Caco-2 (cell line): Measurements from ENCODE around the gene DNAH10. TPM values are rescaled to one million over a fixed set of nuclear protein-coding genes. Genes with fewer than 3 reads are reported as not detected.

Experiments
- BruUV-seq: library from RNA; stranded (reverse); fragments of 400-500 nt; replicated peaks from 2 replicates; lab custom pipeline; 2021; lab: Mats Ljungman, UMichigan
- CTCF ChIA-PET: fragments of 300-600 bp; sonication (Branson Sonifier 250); formaldehyde crosslinking; loops from one replicate; lab custom pipeline; 2022; ENCODE audit warnings: antibody characterized with exemption; lab: Charles Lee
- POLR2A ChIA-PET: fragments of 300-600 bp; sonication (Branson Sonifier 250); formaldehyde crosslinking; loops from one replicate; lab custom pipeline; 2022; ENCODE audit warnings: antibody characterized with exemption; lab: Charles Lee
- DNase-seq, 2 experiments: peaks; one replicate each; pipeline versions ENCODE4 v3.0.0 to v3.0.0-alpha.2; 2020 to 2022
- H3K27me3 ChIP-seq: replicated peaks from 2 replicates; pipeline ENCODE4 v1.6.0; 2011; ENCODE audit warnings: low read length; ENCODE audit not compliant: control insufficient read depth, insufficient read depth
- H3K36me3 ChIP-seq: 2 replicates; pipeline ENCODE4 v1.5.1; 2011; ENCODE audit warnings: low read length; ENCODE audit not compliant: control insufficient read depth, insufficient read depth
- H3K4me1 ChIP-seq: fragments of 250-450 bp; sonication (Bioruptor Pico); 2 replicates; pipeline ENCODE4 v1.5.1; 2020; ENCODE audit warnings: mild to moderate bottlenecking
- H3K4me3 ChIP-seq: 2 replicates; pipeline ENCODE4 v1.5.1; 2011; ENCODE audit warnings: low read depth, mild to moderate bottlenecking, control low read depth, low read length
- H3K9me3 ChIP-seq: fragments of 250-450 bp; sonication (Bioruptor Pico); 2 replicates; pipeline ENCODE4 v1.5.1; 2020; ENCODE audit warnings: mild to moderate bottlenecking, moderate library complexity
- H3K27ac Mint-ChIP-seq: one replicate; pipeline ENCODE4 v1.8.0; 2022; ENCODE audit warnings: mixed read lengths; ENCODE audit not compliant: unreplicated experiment
- H3K27me3 Mint-ChIP-seq: one replicate; pipeline ENCODE4 v1.8.0; 2022; ENCODE audit warnings: mixed read lengths; ENCODE audit not compliant: insufficient read depth, unreplicated experiment
- H3K36me3 Mint-ChIP-seq: one replicate; pipeline ENCODE4 v1.8.0; 2022; ENCODE audit warnings: mild to moderate bottlenecking, mixed read lengths; ENCODE audit not compliant: insufficient read depth, unreplicated experiment
- H3K4me1 Mint-ChIP-seq: one replicate; pipeline ENCODE4 v1.8.0; 2022; ENCODE audit warnings: low read depth, mixed read lengths; ENCODE audit not compliant: unreplicated experiment
- H3K4me3 Mint-ChIP-seq: one replicate; pipeline ENCODE4 v1.8.0; 2022; ENCODE audit warnings: mild to moderate bottlenecking, moderate library complexity, mixed read lengths; ENCODE audit not compliant: unreplicated experiment
- H3K9me3 Mint-ChIP-seq: one replicate; pipeline ENCODE4 v1.8.0; 2022; ENCODE audit warnings: mixed read lengths; ENCODE audit not compliant: unreplicated experiment
- intact Hi-C: fragments of 100-400 bp; cut with micrococcal nuclease; formaldehyde crosslinking; loops from one replicate; pipeline ENCODE4 v1.10.0; 2022; ENCODE audit not compliant: unreplicated experiment
- total RNA-seq: library from RNA; stranded (reverse); gene quantifications from 2 replicates; pipeline ENCODE4 v1.2.3, GENCODE V29; 2022
- TF ChIP-seq, protein P1 (sequence below), 2 experiments: fragments of 200-600 bp in 1 of 2; IDR thresholded peaks; 1 replicate in 1 of 2; 2 replicates in 1 of 2; pipeline versions ENCODE4 v1.5.1 to v1.8.0; 2011 to 2022; ENCODE audit warnings: antibody characterized with exemption in 1 of 2, control low read depth in 1 of 2, inconsistent platforms in 1 of 2, low read depth in 1 of 2, low read length in 1 of 2, mild to moderate bottlenecking in 1 of 2, moderate library complexity in 1 of 2; ENCODE audit not compliant: insufficient read depth in 1 of 2, severe bottlenecking in 1 of 2, unreplicated experiment in 1 of 2

Gene DNAH10
- total RNA-seq, 1 experiment from 2014 or later, result 0.45 TPM

DNA sequence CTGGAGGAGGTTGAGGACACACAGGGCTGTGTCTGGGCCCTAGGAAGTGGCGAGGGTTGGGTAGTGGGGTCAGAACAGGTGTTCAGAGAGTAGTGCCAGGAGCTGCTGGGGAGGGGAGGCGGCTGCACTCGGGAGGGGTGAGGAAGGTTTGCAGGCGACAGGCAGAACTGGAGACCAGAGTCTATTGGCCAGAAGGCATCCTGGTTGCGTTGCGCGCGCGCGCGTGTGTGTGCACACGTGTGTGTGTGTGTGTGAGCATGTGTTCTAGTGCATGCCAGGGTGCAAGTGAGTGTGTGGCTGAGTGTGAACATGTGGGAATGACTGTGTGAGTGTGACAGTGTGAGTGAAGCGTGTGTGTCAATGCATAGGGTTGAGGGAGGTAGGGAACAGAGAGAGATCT lies 124.2 kb downstream of the DNAH10 start:
- DNase-seq, result no peak
- BruUV-seq, result no TSS peak
- Mint-ChIP-seq H3K27ac (no peak overlapping the region), H3K4me1 (no peaks in the 10 kb centered on the region), H3K9me3 (no peaks in the 10 kb centered on the region), H3K27me3 (no peaks in the 10 kb centered on the region), H3K36me3 (no peaks in the 10 kb centered on the region), H3K4me3 (no peak overlapping the region)
- intact Hi-C loops, result no loop called here
- Histone ChIP-seq H3K4me3 (no peak overlapping the region), H3K9me3 (no peaks in the 10 kb centered on the region), H3K27me3 (no peaks in the 10 kb centered on the region), H3K36me3 (no peaks in the 10 kb centered on the region), H3K4me1 (no peaks in the 10 kb centered on the region)
- ChIA-PET CTCF (interaction anchor here (0.7 kb wide), 1 partner anchor 65 kb away, joined by 3 read pairs; no protein-coding TSS in a partner anchor), POLR2A (no interaction called here)
- TF ChIP-seq, protein P1, sequence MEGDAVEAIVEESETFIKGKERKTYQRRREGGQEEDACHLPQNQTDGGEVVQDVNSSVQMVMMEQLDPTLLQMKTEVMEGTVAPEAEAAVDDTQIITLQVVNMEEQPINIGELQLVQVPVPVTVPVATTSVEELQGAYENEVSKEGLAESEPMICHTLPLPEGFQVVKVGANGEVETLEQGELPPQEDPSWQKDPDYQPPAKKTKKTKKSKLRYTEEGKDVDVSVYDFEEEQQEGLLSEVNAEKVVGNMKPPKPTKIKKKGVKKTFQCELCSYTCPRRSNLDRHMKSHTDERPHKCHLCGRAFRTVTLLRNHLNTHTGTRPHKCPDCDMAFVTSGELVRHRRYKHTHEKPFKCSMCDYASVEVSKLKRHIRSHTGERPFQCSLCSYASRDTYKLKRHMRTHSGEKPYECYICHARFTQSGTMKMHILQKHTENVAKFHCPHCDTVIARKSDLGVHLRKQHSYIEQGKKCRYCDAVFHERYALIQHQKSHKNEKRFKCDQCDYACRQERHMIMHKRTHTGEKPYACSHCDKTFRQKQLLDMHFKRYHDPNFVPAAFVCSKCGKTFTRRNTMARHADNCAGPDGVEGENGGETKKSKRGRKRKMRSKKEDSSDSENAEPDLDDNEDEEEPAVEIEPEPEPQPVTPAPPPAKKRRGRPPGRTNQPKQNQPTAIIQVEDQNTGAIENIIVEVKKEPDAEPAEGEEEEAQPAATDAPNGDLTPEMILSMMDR (IDR thresholded peaks at IDR 0.05; ENCODE audit: insufficient read depth in 1 of 2, low read depth in 1 of 2, low read length in 1 of 2, severe bottlenecking in 1 of 2, unreplicated experiment in 1 of 2), result no peak

DNA sequence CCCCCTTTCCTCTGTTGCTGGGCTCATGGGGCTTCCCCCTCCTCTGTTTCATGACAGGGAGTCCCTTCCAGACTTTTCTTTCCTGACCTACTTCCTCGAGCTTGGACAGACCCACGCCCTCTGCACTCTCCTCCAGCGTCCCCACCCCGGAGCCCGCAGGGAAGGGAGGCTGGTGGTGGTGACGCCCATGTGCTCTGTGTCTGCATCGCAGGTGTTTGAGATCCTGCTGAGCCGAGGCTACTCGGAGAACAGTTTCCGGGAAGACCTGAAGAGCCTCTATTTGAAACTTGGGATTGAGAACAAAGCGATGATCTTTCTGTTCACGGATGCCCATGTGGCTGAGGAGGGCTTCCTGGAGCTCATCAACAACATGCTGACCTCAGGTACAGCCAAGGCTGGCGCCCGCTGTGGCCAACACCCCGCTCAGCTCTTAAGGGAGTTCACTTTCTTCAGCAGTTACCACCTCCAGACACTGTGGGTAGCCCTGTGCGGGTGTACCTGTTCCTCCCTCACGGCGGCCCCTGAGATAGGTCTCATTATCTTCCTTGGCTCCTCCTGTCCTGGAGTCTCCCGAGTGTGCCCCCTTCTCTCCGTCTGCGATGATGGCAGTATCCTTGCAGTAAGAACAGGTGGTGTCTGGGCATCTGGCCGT lies 125.0 kb downstream of the DNAH10 start:
- H3K27me3 ChIP-seq, result no peaks in the 10 kb centered on the region
- intact Hi-C loops, result no loop called here
- Mint-ChIP-seq H3K27ac (no peak overlapping the region), H3K27me3 (no peaks in the 10 kb centered on the region), H3K4me3 (peak overlapping the region; percentile 22), H3K36me3 (peaks cover 4% of the 10 kb centered on the region), H3K9me3 (no peaks in the 10 kb centered on the region), H3K4me1 (no peaks in the 10 kb centered on the region)
- H3K4me3 ChIP-seq, result no peak overlapping the region
- no peaks in the 10 kb centered on the region for H3K4me1 ChIP-seq
- H3K36me3 ChIP-seq, result no peaks in the 10 kb centered on the region
- no peaks in the 10 kb centered on the region for H3K9me3 ChIP-seq
- CTCF ChIA-PET, result interaction anchor here (0.7 kb wide), 1 partner anchor 66 kb away, joined by 3 read pairs; no protein-coding TSS in a partner anchor
- BruUV-seq, result no TSS peak
- POLR2A ChIA-PET, result no interaction called here
- DNase-seq, result no peak
- TF ChIP-seq, protein P1 (IDR thresholded peaks at IDR 0.05; ENCODE audit: insufficient read depth in 1 of 2, low read depth in 1 of 2, low read length in 1 of 2, severe bottlenecking in 1 of 2, unreplicated experiment in 1 of 2), result no peak

DNA sequence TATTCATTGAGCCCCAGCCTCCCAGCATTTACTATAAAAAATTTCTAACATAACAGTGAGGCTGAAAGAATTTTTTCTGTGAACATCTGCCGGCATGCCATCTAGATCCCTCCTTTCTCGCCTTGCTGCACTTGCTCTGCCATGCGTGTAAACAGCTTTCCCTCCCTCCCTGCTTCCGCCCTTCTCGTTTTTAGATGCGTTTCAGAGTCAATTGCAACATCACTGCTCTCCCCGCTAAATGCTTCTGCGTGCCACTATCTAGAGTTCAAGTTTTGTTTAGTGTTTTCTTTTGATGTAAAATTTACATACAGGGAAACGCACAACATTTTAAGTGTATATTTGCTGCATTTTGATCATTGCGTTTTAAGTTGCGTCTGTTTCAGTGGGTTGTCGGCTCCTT lies 126.9 kb downstream of the DNAH10 start:
- no peaks in the 10 kb centered on the region for H3K27me3 Mint-ChIP-seq
- H3K9me3 Mint-ChIP-seq, result no peaks in the 10 kb centered on the region
- H3K4me1 ChIP-seq, result no peaks in the 10 kb centered on the region
- no peaks in the 10 kb centered on the region for H3K9me3 ChIP-seq
- peaks cover 4% of the 10 kb centered on the region for H3K36me3 Mint-ChIP-seq
- POLR2A ChIA-PET, result no interaction called here
- TF ChIP-seq, protein P1 (IDR thresholded peaks at IDR 0.05; ENCODE audit: insufficient read depth in 1 of 2, low read depth in 1 of 2, low read length in 1 of 2, severe bottlenecking in 1 of 2, unreplicated experiment in 1 of 2), result no peak
- BruUV-seq, result no TSS peak
- intact Hi-C loops, result no loop called here
- DNase-seq, result no peak
- no peaks in the 10 kb centered on the region for H3K36me3 ChIP-seq
- no peaks in the 10 kb centered on the region for H3K27me3 ChIP-seq
- H3K4me3 ChIP-seq, result no peak overlapping the region
- H3K4me3 Mint-ChIP-seq, result no peak overlapping the region
- no peaks in the 10 kb centered on the region for H3K4me1 Mint-ChIP-seq
- no peak overlapping the region for H3K27ac Mint-ChIP-seq
- CTCF ChIA-PET, result no interaction called here
